ENCODE measurements around the gene MAPT. TPM values are rescaled to one million over a fixed set of nuclear protein-coding genes. Genes with fewer than 3 reads are reported as not detected.

MAPT gene
- total RNA-seq, 2 experiments from 2014 or later: 1.3 to 1.4 TPM

GRCh38 chr17:46047856-46048255 lies 153.5 kb downstream of the MAPT start:
- peak overlapping the region; percentile 40 for H3K27ac Mint-ChIP-seq
- no peak for TF ChIP-seq CTCF (IDR thresholded peaks at IDR 0.05)
- H3K4me3 Mint-ChIP-seq: no peak overlapping the region
- peaks cover 58% of the 10 kb centered on the region for H3K4me1 Mint-ChIP-seq (ENCODE audit: low read depth)
- no peaks in the 10 kb centered on the region for H3K27me3 Mint-ChIP-seq
- intact Hi-C loops (cut with micrococcal nuclease): loop anchor here (5.0 to 10.0 kb wide), 2 partner anchors 47 to 144 kb away; partner anchors contain the start of gene KANSL1
- ChIA-PET CTCF (interaction anchor here (1.4 to 5.0 kb wide), 3 partner anchors 11 to 164 kb away, joined by 4 to 42 read pairs (median 6); no protein-coding TSS in a partner anchor), POLR2A (no interaction called here)
- ATAC-seq (no peak), DNase-seq (no peak)
- peaks cover 75% of the 10 kb centered on the region for H3K36me3 Mint-ChIP-seq (ENCODE audit: low read depth)
- peaks cover 5% of the 10 kb centered on the region for H3K9me3 Mint-ChIP-seq

DNA sequence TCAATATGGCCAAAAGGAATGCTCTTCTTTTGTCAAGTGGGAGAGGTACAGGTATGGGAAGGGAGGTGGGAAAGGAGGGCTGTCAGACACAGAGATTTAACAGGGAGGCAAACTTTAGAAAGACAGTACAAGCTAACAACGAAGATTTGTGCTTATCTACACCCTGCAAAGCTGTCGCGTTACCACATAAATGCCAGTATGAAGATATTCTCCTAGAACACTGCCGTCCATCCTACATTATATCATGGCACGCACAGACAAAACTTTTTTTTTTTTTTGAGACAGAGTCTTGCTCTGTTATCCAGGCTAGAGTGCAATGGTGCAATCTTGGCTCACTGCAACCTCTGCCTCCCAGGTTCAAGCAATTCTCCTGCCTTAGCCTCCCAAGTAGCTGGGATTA lies 155.3 kb downstream of the MAPT start:
- intact Hi-C loops (cut with micrococcal nuclease): loop anchor here (5.0 to 10.0 kb wide), 3 partner anchors 45 to 143 kb away; partner anchors contain the start of gene KANSL1
- no peaks in the 10 kb centered on the region for H3K27me3 Mint-ChIP-seq
- POLR2A ChIA-PET: interaction anchor here (1.0 to 1.6 kb wide), 3 partner anchors 104 to 144 kb away, joined by 3 to 4 read pairs (median 3); partner anchors contain the start of gene KANSL1
- no peak for TF ChIP-seq CTCF (IDR thresholded peaks at IDR 0.05)
- DNase-seq: no peak
- peaks cover 6% of the 10 kb centered on the region for H3K9me3 Mint-ChIP-seq
- H3K36me3 Mint-ChIP-seq (ENCODE audit: low read depth): peaks cover 72% of the 10 kb centered on the region
- ATAC-seq: no peak
- H3K4me1 Mint-ChIP-seq (ENCODE audit: low read depth): peaks cover 55% of the 10 kb centered on the region
- no peak overlapping the region for H3K27ac Mint-ChIP-seq
- no peak overlapping the region for H3K4me3 Mint-ChIP-seq
- CTCF ChIA-PET: interaction anchor here (0.9 kb wide), 1 partner anchor 8 kb away, joined by 3 read pairs; no protein-coding TSS in a partner anchor

DNA sequence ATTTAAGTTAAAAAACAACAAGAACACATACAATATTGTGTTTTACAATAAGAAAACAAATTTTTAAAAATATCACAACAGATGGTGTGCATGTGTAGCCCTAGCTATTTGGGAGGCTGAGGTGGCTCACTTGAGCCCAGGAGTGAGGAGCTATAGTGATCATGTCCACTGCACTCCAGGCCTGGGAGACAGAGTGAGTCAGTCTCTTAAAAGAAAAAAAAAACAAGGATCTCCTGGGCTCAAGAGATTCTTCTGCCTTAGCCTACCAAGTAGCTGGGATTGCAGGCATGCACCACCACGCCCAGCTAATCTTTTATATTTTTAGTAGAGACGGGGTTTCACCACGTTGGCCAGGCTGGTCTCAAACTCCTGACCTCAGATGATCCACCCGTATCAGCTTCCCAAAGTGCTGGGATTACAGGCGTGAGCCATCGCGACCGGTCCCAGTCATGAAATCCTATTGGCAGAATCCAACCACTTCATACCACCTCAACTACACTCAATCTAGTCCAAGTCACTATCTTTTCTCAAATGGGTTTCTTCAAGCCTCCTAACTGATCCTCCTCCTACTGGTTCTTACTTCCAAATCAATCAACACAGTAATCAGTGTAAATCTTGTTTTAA lies 159.7 kb downstream of the MAPT start:
- no peaks in the 10 kb centered on the region for H3K27me3 Mint-ChIP-seq
- ATAC-seq (no peak), DNase-seq (no peak)
- no peak overlapping the region for H3K4me3 Mint-ChIP-seq
- ChIA-PET CTCF (interaction anchor here (1.4 to 3.6 kb wide), 3 partner anchors 9 to 159 kb away, joined by 3 to 15 read pairs (median 9); partner anchors contain the start of gene KANSL1), POLR2A (no interaction called here)
- peak overlapping the region; percentile 66 for H3K27ac Mint-ChIP-seq
- peaks cover 6% of the 10 kb centered on the region for H3K9me3 Mint-ChIP-seq
- intact Hi-C loops (cut with micrococcal nuclease): loop anchor here (10.0 kb wide), 1 partner anchor 81 kb away; no protein-coding TSS in a partner anchor
- TF ChIP-seq CTCF (IDR thresholded peaks at IDR 0.05): no peak
- peaks cover 60% of the 10 kb centered on the region for H3K4me1 Mint-ChIP-seq (ENCODE audit: low read depth)
- H3K36me3 Mint-ChIP-seq (ENCODE audit: low read depth): peaks cover 54% of the 10 kb centered on the region

DNA sequence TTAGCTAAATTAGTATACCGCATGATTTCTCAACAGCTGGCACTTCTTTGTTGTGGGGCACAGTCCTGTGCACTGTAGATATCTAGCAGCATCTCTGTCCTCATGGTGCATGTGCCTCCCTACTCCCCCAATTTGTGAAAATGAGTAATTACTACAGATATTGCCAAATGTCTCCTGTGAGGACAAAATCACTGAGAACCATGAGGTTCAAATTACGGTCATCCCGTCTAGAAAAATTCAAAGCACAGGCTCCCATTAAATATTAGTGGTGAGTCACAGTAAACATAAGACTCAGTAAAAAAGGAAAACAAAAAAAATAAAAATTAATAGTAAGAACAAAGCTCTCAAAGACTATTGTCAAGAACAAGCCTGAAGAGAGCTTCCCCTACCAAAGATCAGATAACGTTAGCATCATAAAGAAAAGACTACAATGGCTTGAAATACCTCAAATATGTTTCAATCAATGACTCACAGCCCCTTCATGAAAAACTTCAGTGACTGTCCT lies 162.5 kb downstream of the MAPT start:
- peak overlapping the region; percentile 51 for H3K27ac Mint-ChIP-seq
- H3K4me1 Mint-ChIP-seq (ENCODE audit: low read depth): peaks cover 51% of the 10 kb centered on the region
- DNase-seq: peak; percentile 41
- intact Hi-C loops (cut with micrococcal nuclease): loop anchor here (10.0 kb wide), 1 partner anchor 78 kb away; no protein-coding TSS in a partner anchor
- TF ChIP-seq CTCF (IDR thresholded peaks at IDR 0.05): no peak
- ATAC-seq: peak; percentile 51
- ChIA-PET CTCF (interaction anchor here (0.9 to 5.5 kb wide), 11 partner anchors 11 to 156 kb away, joined by 3 to 42 read pairs (median 4); partner anchors contain the start of gene KANSL1), POLR2A (interaction anchor here (0.6 to 1.2 kb wide), 5 partner anchors 9 to 205 kb away, joined by 3 to 4 read pairs (median 3); no protein-coding TSS in a partner anchor)
- no peaks in the 10 kb centered on the region for H3K27me3 Mint-ChIP-seq
- H3K36me3 Mint-ChIP-seq (ENCODE audit: low read depth): peaks cover 37% of the 10 kb centered on the region
- no peak overlapping the region for H3K4me3 Mint-ChIP-seq
- peaks cover 6% of the 10 kb centered on the region for H3K9me3 Mint-ChIP-seq

Measured in activated CD8-positive, alpha-beta T cell treated with anti-CD3 and anti-CD28 coated beads for 36 hours (primary cell).